ENCODE measurements around the gene SORCS2. TPM values are rescaled to one million over a fixed set of nuclear protein-coding genes. Genes with fewer than 3 reads are reported as not detected.

SORCS2 gene
- total RNA-seq, 2 experiments from 2014 or later: 0.03 TPM; not detected in 1

DNA sequence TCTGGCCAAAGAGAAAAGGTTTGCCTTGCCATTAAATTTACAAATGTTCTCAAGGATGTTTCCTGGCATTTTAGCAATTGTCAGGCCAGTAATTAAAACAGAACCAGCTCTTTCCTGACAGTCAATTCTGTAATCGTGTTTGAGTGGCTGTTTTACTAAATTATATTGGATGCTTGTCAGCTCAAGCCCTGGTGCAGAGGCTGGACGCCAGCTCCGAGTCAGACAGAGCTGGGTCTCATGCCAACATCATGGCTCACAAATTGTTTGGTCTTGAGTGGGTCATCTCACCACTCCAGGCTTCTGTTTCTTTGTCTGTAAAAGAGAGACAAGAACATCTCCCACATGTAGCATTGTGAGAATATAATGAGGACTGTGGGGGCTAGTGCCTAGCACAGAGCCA is 432.7 kb downstream of the SORCS2 start:
- no peak overlapping the region for H2AFZ ChIP-seq (ENCODE audit: low read length)
- intact Hi-C loops (cut with micrococcal nuclease; ENCODE audit: unreplicated experiment): no loop called here
- H3K36me3 ChIP-seq (ENCODE audit: insufficient read depth, low read length): no peaks in the 10 kb centered on the region
- no peak overlapping the region for H3K27ac ChIP-seq (ENCODE audit: low read depth, low read length, poor library complexity, severe bottlenecking)
- no peaks in the 10 kb centered on the region for H3K9me3 ChIP-seq (ENCODE audit: low read length)
- DNase-seq (ENCODE audit: low spot score): no peak
- H3K4me2 ChIP-seq (ENCODE audit: low read length): no peak overlapping the region
- ChIA-PET POLR2A (no interaction called here), CTCF (ENCODE audit: unreplicated experiment) (no interaction called here)
- no peaks in the 10 kb centered on the region for H3K4me1 ChIP-seq (ENCODE audit: insufficient read depth, low read length, poor library complexity, severe bottlenecking)
- no TSS peak for BruUV-seq (replicated peaks)
- TF ChIP-seq, protein P1, sequence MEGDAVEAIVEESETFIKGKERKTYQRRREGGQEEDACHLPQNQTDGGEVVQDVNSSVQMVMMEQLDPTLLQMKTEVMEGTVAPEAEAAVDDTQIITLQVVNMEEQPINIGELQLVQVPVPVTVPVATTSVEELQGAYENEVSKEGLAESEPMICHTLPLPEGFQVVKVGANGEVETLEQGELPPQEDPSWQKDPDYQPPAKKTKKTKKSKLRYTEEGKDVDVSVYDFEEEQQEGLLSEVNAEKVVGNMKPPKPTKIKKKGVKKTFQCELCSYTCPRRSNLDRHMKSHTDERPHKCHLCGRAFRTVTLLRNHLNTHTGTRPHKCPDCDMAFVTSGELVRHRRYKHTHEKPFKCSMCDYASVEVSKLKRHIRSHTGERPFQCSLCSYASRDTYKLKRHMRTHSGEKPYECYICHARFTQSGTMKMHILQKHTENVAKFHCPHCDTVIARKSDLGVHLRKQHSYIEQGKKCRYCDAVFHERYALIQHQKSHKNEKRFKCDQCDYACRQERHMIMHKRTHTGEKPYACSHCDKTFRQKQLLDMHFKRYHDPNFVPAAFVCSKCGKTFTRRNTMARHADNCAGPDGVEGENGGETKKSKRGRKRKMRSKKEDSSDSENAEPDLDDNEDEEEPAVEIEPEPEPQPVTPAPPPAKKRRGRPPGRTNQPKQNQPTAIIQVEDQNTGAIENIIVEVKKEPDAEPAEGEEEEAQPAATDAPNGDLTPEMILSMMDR (conservative IDR thresholded peaks at IDR 0.05; ENCODE audit: low read length): no peak
- TF ChIP-seq EZH2phosphoT487 (IDR thresholded peaks at IDR 0.05; ENCODE audit: borderline replicate concordance, low read depth, low read length): no peak
- no peaks in the 10 kb centered on the region for H4K20me1 ChIP-seq (ENCODE audit: insufficient read depth, low read length)
- H3K9me2 ChIP-seq (ENCODE audit: insufficient read depth, low read length): no peaks in the 10 kb centered on the region
- no peaks in the 10 kb centered on the region for H3K79me2 ChIP-seq (ENCODE audit: insufficient read depth, low read depth, low read length)
- H3K4me3 ChIP-seq (ENCODE audit: low read depth, low read length, poor library complexity, severe bottlenecking): no peak overlapping the region

- no peaks in the 10 kb centered on the region for H3K4me1 ChIP-seq (ENCODE audit: insufficient read depth, low read length, poor library complexity, severe bottlenecking)
- no peaks in the 10 kb centered on the region for H3K79me2 ChIP-seq (ENCODE audit: insufficient read depth, low read depth, low read length)
- ChIA-PET POLR2A (no interaction called here), CTCF (ENCODE audit: unreplicated experiment) (no interaction called here)
- H3K27ac ChIP-seq (ENCODE audit: low read depth, low read length, poor library complexity, severe bottlenecking): no peak overlapping the region
- no peak overlapping the region for H2AFZ ChIP-seq (ENCODE audit: low read length)
- no peaks in the 10 kb centered on the region for H3K9me2 ChIP-seq (ENCODE audit: insufficient read depth, low read length)
- no TSS peak for BruUV-seq (replicated peaks)
- H3K4me3 ChIP-seq (ENCODE audit: low read depth, low read length, poor library complexity, severe bottlenecking): no peak overlapping the region
- TF ChIP-seq, protein P1 (conservative IDR thresholded peaks at IDR 0.05; ENCODE audit: low read length): no peak
- TF ChIP-seq EZH2phosphoT487 (IDR thresholded peaks at IDR 0.05; ENCODE audit: borderline replicate concordance, low read depth, low read length): no peak
- H3K4me2 ChIP-seq (ENCODE audit: low read length): no peak overlapping the region
- H3K36me3 ChIP-seq (ENCODE audit: insufficient read depth, low read length): no peaks in the 10 kb centered on the region
- no peak for DNase-seq (ENCODE audit: low spot score)
- intact Hi-C loops (cut with micrococcal nuclease; ENCODE audit: unreplicated experiment): no loop called here
- no peaks in the 10 kb centered on the region for H3K9me3 ChIP-seq (ENCODE audit: low read length)
- H4K20me1 ChIP-seq (ENCODE audit: insufficient read depth, low read length): no peaks in the 10 kb centered on the region
Measured at GRCh38 chr4:7626531-7626930, 434.2 kb downstream of the SORCS2 start.

- no peak overlapping the region for H3K27ac ChIP-seq (ENCODE audit: low read depth, low read length, poor library complexity, severe bottlenecking)
- intact Hi-C loops (cut with micrococcal nuclease; ENCODE audit: unreplicated experiment): no loop called here
- no peaks in the 10 kb centered on the region for H3K9me2 ChIP-seq (ENCODE audit: insufficient read depth, low read length)
- no peak overlapping the region for H3K4me3 ChIP-seq (ENCODE audit: low read depth, low read length, poor library complexity, severe bottlenecking)
- H3K4me2 ChIP-seq (ENCODE audit: low read length): no peak overlapping the region
- no peak for TF ChIP-seq EZH2phosphoT487 (IDR thresholded peaks at IDR 0.05; ENCODE audit: borderline replicate concordance, low read depth, low read length)
- TF ChIP-seq, protein P1 (conservative IDR thresholded peaks at IDR 0.05; ENCODE audit: low read length): no peak
- CTCF ChIA-PET (ENCODE audit: unreplicated experiment): interaction anchor here (0.7 kb wide), 1 partner anchor 242 kb away, joined by 4 read pairs; no protein-coding TSS in a partner anchor
- H4K20me1 ChIP-seq (ENCODE audit: insufficient read depth, low read length): no peaks in the 10 kb centered on the region
- no peaks in the 10 kb centered on the region for H3K9me3 ChIP-seq (ENCODE audit: low read length)
- no peaks in the 10 kb centered on the region for H3K4me1 ChIP-seq (ENCODE audit: insufficient read depth, low read length, poor library complexity, severe bottlenecking)
- H3K79me2 ChIP-seq (ENCODE audit: insufficient read depth, low read depth, low read length): no peaks in the 10 kb centered on the region
- no peak for DNase-seq (ENCODE audit: low spot score)
- H3K36me3 ChIP-seq (ENCODE audit: insufficient read depth, low read length): no peaks in the 10 kb centered on the region
- POLR2A ChIA-PET: interaction anchor here (0.6 kb wide), 1 partner anchor 798 kb away, joined by 7 read pairs; no protein-coding TSS in a partner anchor
- H2AFZ ChIP-seq (ENCODE audit: low read length): no peak overlapping the region
- BruUV-seq (replicated peaks): no TSS peak
Measured at GRCh38 chr4:7627251-7628250, 435.2 kb downstream of the SORCS2 start.

All from OCI-LY7 (cell line).